ENCODE measurements around the gene PLA2G15. TPM values are rescaled to one million over a fixed set of nuclear protein-coding genes. Genes with fewer than 3 reads are reported as not detected.

Gene PLA2G15
- total and polyA plus RNA-seq, 12 donors = 6.0 to 37.1 (median 23.2) TPM

GRCh38 chr16:68283346-68283745 is 38.2 kb downstream of the PLA2G15 start:
- H3K27ac ChIP-seq = peak overlapping the region in 4 of 5 donors; percentile 16 to 65 (median 42)
- no peak overlapping the region for H3K4me3 ChIP-seq
- intact Hi-C loops (cut with DNase I) = no loop called here
- H3K36me3 ChIP-seq (replicated peaks in 1 of 2) = peaks cover 0 to 6% of the 10 kb centered on the region in 2 donors
- no peak for DNase-seq
- H3K4me1 ChIP-seq (replicated peaks in 1 of 2) = peaks cover 25 to 50% of the 10 kb centered on the region in 2 donors
- H3K9me3 ChIP-seq (replicated peaks in 1 of 3) = no peaks in the 10 kb centered on the region
- 62 to 71% (median 64%) methylated on average over 5 of the region's 5 CpGs for WGBS, 4 donors
- H3K27me3 ChIP-seq = no peaks in the 10 kb centered on the region
- TF ChIP-seq, protein P1, sequence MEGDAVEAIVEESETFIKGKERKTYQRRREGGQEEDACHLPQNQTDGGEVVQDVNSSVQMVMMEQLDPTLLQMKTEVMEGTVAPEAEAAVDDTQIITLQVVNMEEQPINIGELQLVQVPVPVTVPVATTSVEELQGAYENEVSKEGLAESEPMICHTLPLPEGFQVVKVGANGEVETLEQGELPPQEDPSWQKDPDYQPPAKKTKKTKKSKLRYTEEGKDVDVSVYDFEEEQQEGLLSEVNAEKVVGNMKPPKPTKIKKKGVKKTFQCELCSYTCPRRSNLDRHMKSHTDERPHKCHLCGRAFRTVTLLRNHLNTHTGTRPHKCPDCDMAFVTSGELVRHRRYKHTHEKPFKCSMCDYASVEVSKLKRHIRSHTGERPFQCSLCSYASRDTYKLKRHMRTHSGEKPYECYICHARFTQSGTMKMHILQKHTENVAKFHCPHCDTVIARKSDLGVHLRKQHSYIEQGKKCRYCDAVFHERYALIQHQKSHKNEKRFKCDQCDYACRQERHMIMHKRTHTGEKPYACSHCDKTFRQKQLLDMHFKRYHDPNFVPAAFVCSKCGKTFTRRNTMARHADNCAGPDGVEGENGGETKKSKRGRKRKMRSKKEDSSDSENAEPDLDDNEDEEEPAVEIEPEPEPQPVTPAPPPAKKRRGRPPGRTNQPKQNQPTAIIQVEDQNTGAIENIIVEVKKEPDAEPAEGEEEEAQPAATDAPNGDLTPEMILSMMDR (IDR thresholded peaks at IDR 0.05) = no peak
- no peak for TF ChIP-seq POLR2A (IDR thresholded peaks at IDR 0.05)

GRCh38 chr16:68283801-68284598 is 38.8 kb downstream of the PLA2G15 start:
- intact Hi-C loops (cut with DNase I) = no loop called here
- H3K4me1 ChIP-seq (replicated peaks in 1 of 2) = peaks cover 28 to 54% of the 10 kb centered on the region in 2 donors

GRCh38 chr16:68284847-68285246 is 39.7 kb downstream of the PLA2G15 start:
- WGBS, 4 donors = 62 to 70% (median 67%) methylated on average over 5 of the region's 5 CpGs
- Histone ChIP-seq H3K36me3 (replicated peaks in 1 of 2) (peaks cover 0 to 6% of the 10 kb centered on the region in 2 donors), H3K27me3 (no peaks in the 10 kb centered on the region), H3K4me3 (no peak overlapping the region), H3K27ac (peak overlapping the region in 2 of 5 donors; percentile 56 to 65), H3K4me1 (replicated peaks in 1 of 2) (peaks cover 28 to 61% of the 10 kb centered on the region in 2 donors), H3K9me3 (replicated peaks in 1 of 3) (no peaks in the 10 kb centered on the region)
- TF ChIP-seq POLR2A (IDR thresholded peaks at IDR 0.05) = no peak
- TF ChIP-seq, protein P1 (IDR thresholded peaks at IDR 0.05) = no peak
- DNase-seq = no peak
- intact Hi-C loops (cut with DNase I) = no loop called here

More at GRCh38 chr16:68283801-68284598, 38.8 kb downstream of the PLA2G15 start:
- peak in 1 of 7 donors; percentile 26 for DNase-seq
- 70 to 75% (median 74%) methylated on average over 9 of the region's 9 CpGs for WGBS, 4 donors
- H3K4me3 ChIP-seq = no peak overlapping the region
- TF ChIP-seq, protein P1 (IDR thresholded peaks at IDR 0.05) = no peak
- TF ChIP-seq POLR2A (IDR thresholded peaks at IDR 0.05) = no peak
- H3K9me3 ChIP-seq (replicated peaks in 1 of 3) = no peaks in the 10 kb centered on the region
- H3K36me3 ChIP-seq (replicated peaks in 1 of 2) = peaks cover 0 to 6% of the 10 kb centered on the region in 2 donors
- peak overlapping the region in 4 of 5 donors; percentile 16 to 65 (median 42) for H3K27ac ChIP-seq
- no peaks in the 10 kb centered on the region for H3K27me3 ChIP-seq

DNA sequence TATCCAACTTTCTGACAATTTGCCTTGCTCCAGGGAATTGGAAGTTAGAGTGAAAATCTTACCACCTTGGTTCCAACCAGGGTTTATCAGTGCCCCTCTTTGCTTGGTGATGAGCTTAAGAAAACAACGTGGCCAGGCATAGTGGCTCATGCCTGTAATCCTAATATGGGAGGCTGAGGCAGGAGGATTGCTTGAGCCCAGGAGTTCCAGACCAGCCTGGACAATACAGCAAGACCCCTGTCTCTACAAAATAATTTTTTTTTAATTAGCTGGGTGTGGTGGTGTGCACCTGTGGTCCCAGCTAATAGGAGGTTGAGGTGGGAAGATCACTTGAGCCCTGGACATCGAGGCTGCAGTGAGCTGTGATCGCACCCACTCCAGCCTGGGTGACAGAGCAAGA is 40.5 kb downstream of the PLA2G15 start:
- intact Hi-C loops (cut with DNase I) = no loop called here
- TF ChIP-seq POLR2A (IDR thresholded peaks at IDR 0.05) = no peak
- TF ChIP-seq, protein P1 (IDR thresholded peaks at IDR 0.05) = no peak
- Histone ChIP-seq H3K27me3 (no peaks in the 10 kb centered on the region), H3K4me1 (replicated peaks in 1 of 2) (peaks cover 28 to 61% of the 10 kb centered on the region in 2 donors), H3K4me3 (no peak overlapping the region), H3K9me3 (replicated peaks in 1 of 3) (no peaks in the 10 kb centered on the region), H3K36me3 (replicated peaks in 1 of 2) (peaks cover 0 to 14% of the 10 kb centered on the region in 2 donors), H3K27ac (peak overlapping the region in 3 of 5 donors; percentile 31 to 65 (median 56))
- 85 to 97% (median 95%) methylated on average over 3 of the region's 3 CpGs for WGBS, 4 donors
- no peak for DNase-seq

Measured in adrenal gland (tissue), 12 donors.